MM.1S (cell line): ENCODE results near the gene ING4.

Source experiments
- CTCF ChIP-seq: fragments of 300-600 bp; sonication (generic); IDR thresholded peaks from 2 replicates; pipeline ENCODE4 v1.5.1; 2016; ENCODE audit warnings: antibody characterized with exemption, low read length, mixed read lengths
- EZH2 ChIP-seq: fragments of 300-600 bp; sonication (generic); optimal IDR thresholded peaks from 2 replicates; pipeline ENCODE3; 2017; ENCODE audit warnings: low read depth, mild to moderate bottlenecking, antibody characterized with exemption, low read length, mixed read lengths
- EZH2phosphoT487 ChIP-seq: fragments of 300-600 bp; sonication (generic); IDR thresholded peaks from 2 replicates; pipeline ENCODE4 v1.6.1; 2018; ENCODE audit warnings: antibody characterized with exemption, low read length

DNA sequence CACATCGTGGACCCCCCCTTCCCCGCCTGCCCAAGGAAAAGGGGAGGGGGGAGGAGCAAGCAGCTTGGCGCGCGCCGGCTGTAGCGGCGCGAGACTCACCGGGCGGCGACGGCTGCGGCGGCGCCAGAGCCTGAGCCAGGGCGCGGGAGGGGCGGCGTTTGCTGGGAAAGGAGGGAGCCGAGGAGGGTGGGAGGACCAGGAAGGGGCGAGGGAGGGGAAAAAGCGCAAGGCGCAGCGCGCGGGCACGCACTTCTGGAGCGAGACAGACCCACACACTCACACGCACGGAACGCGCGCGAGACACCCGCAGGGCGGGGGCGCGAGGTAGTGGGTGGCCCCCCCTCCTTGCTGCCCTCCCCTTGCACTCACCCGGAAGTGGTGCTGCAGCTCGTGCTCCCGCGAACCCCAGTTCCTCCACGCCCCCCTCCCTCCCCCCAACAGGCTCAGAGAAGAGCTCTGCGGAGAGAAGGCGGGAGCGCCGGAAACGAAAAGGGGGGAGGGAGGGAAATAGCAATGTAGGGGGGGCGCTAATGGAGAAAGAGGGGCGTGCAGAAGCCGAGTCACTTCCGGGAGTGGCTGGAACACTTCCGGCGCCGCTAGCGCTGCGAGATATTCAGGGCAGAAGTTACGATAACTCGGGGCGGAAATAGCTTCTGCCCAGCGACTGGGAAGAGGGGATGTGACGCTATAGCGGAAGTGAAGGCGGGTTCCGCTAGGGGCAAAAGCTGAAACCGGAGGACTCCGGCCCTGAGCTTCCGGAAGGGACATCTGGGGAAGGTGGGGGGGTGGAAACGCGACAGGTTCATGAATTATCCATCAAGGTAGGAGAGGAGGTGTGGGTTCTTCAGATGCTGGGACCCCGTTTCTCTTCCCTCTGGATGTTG is 26.3 kb upstream of the ING4 start, which contains the start of gene ZNF384:
- TF ChIP-seq CTCF = no peak
- TF ChIP-seq EZH2 = no peak
- TF ChIP-seq EZH2phosphoT487 = no peak
